Measurements from ENCODE around the gene HNRNPUL2. TPM values are rescaled to one million over a fixed set of nuclear protein-coding genes. Genes with fewer than 3 reads are reported as not detected.

The HNRNPUL2 gene
- total and polyA plus RNA-seq, 2 of the 4 experiments (the other 2 are of a cell fraction): 3.9 to 30.2 TPM

GRCh38 chr11:62687508-62688396 lies 39.5 kb downstream of the HNRNPUL2 start:
- POLR2A ChIA-PET (ENCODE audit: unreplicated experiment): no interaction called here
- intact Hi-C loops (cut with micrococcal nuclease) (no loop called here), dilution Hi-C loops (cut with HindIII; ENCODE audit: low sequenced_read_pairs, unreplicated experiment) (no loop called here), in situ Hi-C loops (cut with MboI; ENCODE audit: low sequenced_read_pairs) (no loop called here)
- Histone ChIP-seq H2AK9ac (replicated peaks; ENCODE audit: low read depth, low read length, poor library complexity) (peak overlapping the region; percentile 73), H4K5ac (ENCODE audit: low read depth, low read length) (no peak overlapping the region; the same call in 1 of the 2 replicates), H3K56ac (ENCODE audit: extremely low read depth, insufficient read depth, low read length) (no peak overlapping the region), H3K18ac (ENCODE audit: low read depth, low read length) (no peak overlapping the region), H3K79me1 (ENCODE audit: low read depth in 1 of 2, low read length in 2 of 2) (no peaks in the 10 kb centered on the region), H2BK120ac (ENCODE audit: low read depth, low read length) (no peak overlapping the region), H3K9me3 (ENCODE audit: control insufficient read depth, insufficient read depth, low read length) (no peaks in the 10 kb centered on the region), H3K27ac (ENCODE audit: insufficient read depth, low read length) (no peak overlapping the region), H3K9ac (ENCODE audit: low read depth, low read length) (no peak overlapping the region), H3K9me1 (ENCODE audit: insufficient read depth, low read length) (peaks cover 6% of the 10 kb centered on the region; the same call in 1 of the 2 replicates), H2AFZ (replicated peaks; ENCODE audit: low read length, poor library complexity) (peak overlapping the region; percentile 48), H3K4ac (ENCODE audit: low read depth, low read length) (no peak overlapping the region), H3K36me3 (ENCODE audit: control insufficient read depth, insufficient read depth, low read length) (peaks cover 21% of the 10 kb centered on the region), H3K23ac (ENCODE audit: low read depth, low read length) (peak overlapping the region; percentile 5; the same call in 1 of the 2 replicates), H4K20me1 (ENCODE audit: insufficient read depth, low read length) (0 out of 2 replicates have a peak, but pooled peaks cover 6% of the 10 kb centered on the region), H2BK15ac (ENCODE audit: low read depth, low read length) (no peak overlapping the region), H3K4me1 (ENCODE audit: control insufficient read depth, insufficient read depth, low read length) (peaks cover 9% of the 10 kb centered on the region; the same call in 1 of the 2 replicates), H3K4me3 (ENCODE audit: insufficient read depth, low read depth, low read length) (no peak overlapping the region), H2AK5ac (ENCODE audit: low read depth, low read length) (peak overlapping the region; percentile 66), H3K4me2 (ENCODE audit: low read depth, low read length) (no peak overlapping the region; the same call in 1 of the 2 replicates), H3K27me3 (ENCODE audit: control insufficient read depth, insufficient read depth, low read length) (no peaks in the 10 kb centered on the region), H2BK20ac (ENCODE audit: low read depth, low read length) (no peak overlapping the region), H3K14ac (replicated peaks; ENCODE audit: low read depth, low read length) (no peak overlapping the region), H2BK5ac (ENCODE audit: low read depth, low read length, poor library complexity, severe bottlenecking) (no peak overlapping the region), H4K8ac (ENCODE audit: low read depth in 2 of 2, low read length in 2 of 2) (peak overlapping the region; percentile 54 to 60; a peak in 1 of 4 replicates), H4K91ac (ENCODE audit: insufficient read depth, low read depth, low read length) (no peak overlapping the region; the same call in 1 of the 2 replicates)
- TF ChIP-seq FOS (IDR thresholded peaks at IDR 0.05; ENCODE audit: low read depth, low read length) (no peak), CTCF (conservative IDR thresholded peaks at IDR 0.05; ENCODE audit: low read depth, low read length) (no peak), ELK1 (IDR thresholded peaks at IDR 0.05; ENCODE audit: borderline replicate concordance, low read depth, low read length) (no peak), CHD1 (IDR thresholded peaks at IDR 0.05; ENCODE audit: low read depth, low read length) (no peak), RCOR1 (IDR thresholded peaks at IDR 0.05; ENCODE audit: insufficient replicate concordance, low read length) (no peak)
- WGBS, 2 experiments (ENCODE audit: extremely low coverage in 2 of 2, insufficient read length in 1 of 2): 60% methylated on average over 38 of the region's 74 CpGs; no CpG with 5 or more reads in 1 of the 2 experiments
- DNase-seq (no peak), ATAC-seq (ENCODE audit: low read depth) (no peak; the same call in 1 of the 2 replicates)
- BruUV-seq (replicated peaks): no TSS peak
- CTCF ChIA-PET: interaction anchor here (2.0 kb wide), 1 partner anchor 8 kb away, joined by 5 read pairs; the partner anchor contains the start of gene UBXN1

All from IMR-90 (cell line).